T-helper 17 cell (primary cell): ENCODE data around the gene RNU5B-1. TPM values are rescaled to one million over a fixed set of nuclear protein-coding genes. Genes with fewer than 3 reads are reported as not detected.
"Not testable (repeated sequence)": the region's sequence is repeated elsewhere in the genome, so short reads cannot be mapped to it uniquely, and the experiment has no call there.

Source experiments
- ATAC-seq: fragments of 150-1000 bp; cut with Tn5 transposase; 2 replicates; pipeline ENCODE4 v1.10.0; 2021; ENCODE audit warnings: mild to moderate bottlenecking, moderate library complexity
- DNase-seq, 3 donors: peaks; one replicate each; pipeline versions ENCODE4 v3.0.0 to v3.0.0-alpha.2; 2020 to 2021
- H3K9me3 ChIP-seq: one replicate; pipeline ENCODE4 v1.7.0; 2013; ENCODE audit warnings: low read length, mild to moderate bottlenecking; ENCODE audit not compliant: control insufficient read depth, poor library complexity, severe bottlenecking
- H3K27ac Mint-ChIP-seq: one replicate; pipeline ENCODE4 v1.8.0; 2022; ENCODE audit warnings: mild to moderate bottlenecking, moderate library complexity, mixed read lengths
- H3K27me3 Mint-ChIP-seq: one replicate; pipeline ENCODE4 v1.8.0; 2022; ENCODE audit warnings: mixed read lengths
- H3K36me3 Mint-ChIP-seq: one replicate; pipeline ENCODE4 v1.8.0; 2022; ENCODE audit warnings: low read depth, mixed read lengths
- H3K4me1 Mint-ChIP-seq: one replicate; pipeline ENCODE4 v1.8.0; 2022; ENCODE audit warnings: mild to moderate bottlenecking, mixed read lengths
- H3K4me3 Mint-ChIP-seq: one replicate; pipeline ENCODE4 v1.8.0; 2022; ENCODE audit warnings: mild to moderate bottlenecking, moderate library complexity, mixed read lengths
- total RNA-seq, 4 donors: library from RNA in 2 of 4; stranded (reverse) in 2 of 4; gene quantifications; one replicate each; pipeline ENCODE4 v1.2.3 and lab custom pipeline; 2022 to 2026

RNU5B-1 gene
- total RNA-seq, 2 donors from 2014 or later = not detected

- not testable (repeated sequence) for H3K27ac Mint-ChIP-seq, ATAC-seq, H3K4me3 Mint-ChIP-seq, H3K9me3 ChIP-seq, DNase-seq, H3K4me1 Mint-ChIP-seq, H3K36me3 Mint-ChIP-seq
- peaks cover 63% of the 10 kb centered on the region for H3K27me3 Mint-ChIP-seq
These were observed 43.3 kb downstream of the RNU5B-1 start for GRCh38 chr15:65347756-65348155.

GRCh38 chr15:65349338-65349737 lies 44.9 kb downstream of the RNU5B-1 start:
- no peaks in the 10 kb centered on the region for H3K9me3 ChIP-seq
- no peak overlapping the region for H3K27ac Mint-ChIP-seq
- ATAC-seq (no peak), DNase-seq (no peak)
- no peaks in the 10 kb centered on the region for H3K4me1 Mint-ChIP-seq
- no peak overlapping the region for H3K4me3 Mint-ChIP-seq
- H3K27me3 Mint-ChIP-seq = peaks cover 64% of the 10 kb centered on the region
- H3K36me3 Mint-ChIP-seq = peaks cover 1% of the 10 kb centered on the region

- H3K27ac Mint-ChIP-seq, H3K4me1 Mint-ChIP-seq, DNase-seq, H3K9me3 ChIP-seq, H3K36me3 Mint-ChIP-seq, H3K4me3 Mint-ChIP-seq, ATAC-seq: not testable (repeated sequence)
- peaks cover 64% of the 10 kb centered on the region for H3K27me3 Mint-ChIP-seq
These were observed 47.5 kb downstream of the RNU5B-1 start for GRCh38 chr15:65351972-65352371.

Other genes with a start within 250 kb of the RNU5B-1 start
- gene RASL12, start 236.7 kb upstream of the RNU5B-1 start, total RNA-seq = not detected
- gene KBTBD13, start 227.9 kb upstream of the RNU5B-1 start, total RNA-seq = not detected
- gene UBAP1L, start 189.5 kb upstream of the RNU5B-1 start, total RNA-seq = 1 to 10 TPM; 7.8 to 8.4 TPM
- gene PDCD7, start 170.9 kb upstream of the RNU5B-1 start, total RNA-seq = 10 to 100 TPM; 20.3 to 23.4 TPM
- gene CLPX, start 119.3 kb upstream of the RNU5B-1 start, total RNA-seq = 10 to 100 TPM; 30.8 to 35.0 TPM
- gene CILP, start 93.2 kb upstream of the RNU5B-1 start, total RNA-seq = under 1 TPM; 0.22 to 0.26 TPM
- 10 to 100 TPM; 11.5 to 13.8 TPM for gene PARP16, start 17.8 kb upstream of the RNU5B-1 start, total RNA-seq
- gene RNU5A-1, start 8.6 kb upstream of the RNU5B-1 start, total RNA-seq = not detected
- gene IGDCC3, start 73.3 kb downstream of the RNU5B-1 start, total RNA-seq = not detected
- under 1 TPM; 0.07 to 0.10 TPM for gene IGDCC4, start 118.3 kb downstream of the RNU5B-1 start, total RNA-seq
- gene DPP8, start 213.0 kb downstream of the RNU5B-1 start, total RNA-seq = 10 to 100 TPM; 37.9 to 42.9 TPM
- gene HACD3, start 225.8 kb downstream of the RNU5B-1 start, total RNA-seq = 10 to 100 TPM; 14.3 to 14.8 TPM